Liver (tissue), 9 donors: ENCODE results near the gene ZDHHC18. TPM values are rescaled to one million over a fixed set of nuclear protein-coding genes. Genes with fewer than 3 reads are reported as not detected.

Source experiments
- DNase-seq: peaks from one replicate; pipeline ENCODE4 v3.0.0-alpha.2; 2017; ENCODE audit warnings: low spot score
- H3K27ac ChIP-seq, 2 donors: one replicate each; pipeline ENCODE4 v1.7.0; 2013; ENCODE audit warnings: inconsistent platforms in 2 of 2, low read length in 2 of 2, control low read depth in 1 of 2, low read depth in 1 of 2, mild to moderate bottlenecking in 1 of 2
- H3K27me3 ChIP-seq, 4 donors: one replicate each; pipeline versions ENCODE4 v1.6.1 to v1.7.0; 2013; ENCODE audit warnings: low read length in 3 of 4, inconsistent platforms in 1 of 4, mild to moderate bottlenecking in 1 of 4, moderate library complexity in 1 of 4; ENCODE audit not compliant: control insufficient read depth in 4 of 4, insufficient read depth in 4 of 4
- H3K36me3 ChIP-seq, 4 donors: one replicate each; pipeline versions ENCODE4 v1.6.1 to v1.7.0; 2013; ENCODE audit warnings: low read length in 3 of 4, mild to moderate bottlenecking in 3 of 4, low read depth in 1 of 4, moderate library complexity in 1 of 4; ENCODE audit not compliant: control insufficient read depth in 4 of 4, insufficient read depth in 3 of 4
- H3K4me1 ChIP-seq, 4 donors: one replicate each; pipeline versions ENCODE4 v1.6.1 to v1.7.0; 2013; ENCODE audit warnings: low read length in 3 of 4, mild to moderate bottlenecking in 3 of 4, moderate library complexity in 1 of 4; ENCODE audit not compliant: control insufficient read depth in 4 of 4, insufficient read depth in 4 of 4
- H3K4me3 ChIP-seq, 3 donors: one replicate each; pipeline versions ENCODE4 v1.6.1 to v1.7.0; 2013; ENCODE audit warnings: low read length in 3 of 3, control low read depth in 1 of 3, low read depth in 1 of 3, mild to moderate bottlenecking in 1 of 3
- H3K9ac ChIP-seq, 2 donors: one replicate each; pipeline ENCODE4 v1.7.0; 2013; ENCODE audit warnings: low read length in 2 of 2, mild to moderate bottlenecking in 2 of 2, moderate library complexity in 2 of 2, control low read depth in 1 of 2, low read depth in 1 of 2
- H3K9me3 ChIP-seq, 4 donors: one replicate each; pipeline versions ENCODE4 v1.6.1 to v1.7.0; 2013; ENCODE audit warnings: low read length in 3 of 4; ENCODE audit not compliant: control insufficient read depth in 4 of 4
- ATF3 ChIP-seq: IDR thresholded peaks from 2 replicates; pipeline ENCODE4 v1.6.1; 2016; ENCODE audit warnings: antibody characterized with exemption
- CTCF ChIP-seq: fragments of 150-350 bp; IDR thresholded peaks from 2 replicates; pipeline ENCODE4 v1.5.1; 2017; ENCODE audit warnings: improper control_type of control experiment, low read depth, low read length; ENCODE audit not compliant: missing input control
- EGR1 ChIP-seq, 2 donors: IDR thresholded peaks; 2 replicates each; pipeline ENCODE4 v1.6.1; 2016 to 2018; ENCODE audit warnings: antibody characterized with exemption in 2 of 2, low read depth in 2 of 2
- FOXA1 ChIP-seq: IDR thresholded peaks from 2 replicates; pipeline ENCODE4 v1.6.1; 2016; ENCODE audit warnings: antibody characterized with exemption
- GABPA ChIP-seq, 2 donors: IDR thresholded peaks in 1 of 2; conservative IDR thresholded peaks in 1 of 2; 2 replicates each; pipeline ENCODE4 v1.6.1; 2016; ENCODE audit warnings: antibody characterized with exemption in 2 of 2, mild to moderate bottlenecking in 1 of 2, moderate library complexity in 1 of 2
- HNF4G ChIP-seq: IDR thresholded peaks from 2 replicates; pipeline ENCODE4 v1.6.1; 2016; ENCODE audit warnings: antibody characterized with exemption
- JUND ChIP-seq, 2 donors: IDR thresholded peaks; 2 replicates each; pipeline ENCODE4 v1.6.1; 2016; ENCODE audit warnings: antibody characterized with exemption in 2 of 2
- MAX ChIP-seq: IDR thresholded peaks from 2 replicates; pipeline ENCODE4 v1.6.1; 2016; ENCODE audit warnings: antibody characterized with exemption
- NR2F2 ChIP-seq: IDR thresholded peaks from 2 replicates; pipeline ENCODE4 v1.6.1; 2016; ENCODE audit warnings: antibody characterized with exemption
- REST ChIP-seq: IDR thresholded peaks from 2 replicates; pipeline ENCODE4 v1.6.1; 2016; ENCODE audit warnings: antibody characterized with exemption, mild to moderate bottlenecking
- RXRA ChIP-seq, 2 donors: IDR thresholded peaks; 2 replicates each; pipeline ENCODE4 v1.6.1; 2017 to 2018; ENCODE audit warnings: antibody characterized with exemption in 2 of 2, mild to moderate bottlenecking in 1 of 2
- SP1 ChIP-seq: IDR thresholded peaks from 2 replicates; pipeline ENCODE4 v1.6.1; 2018; ENCODE audit warnings: antibody characterized with exemption, mild to moderate bottlenecking
- TAF1 ChIP-seq: conservative IDR thresholded peaks from 2 replicates; pipeline ENCODE4 v1.6.1; 2016; ENCODE audit warnings: antibody characterized with exemption, mild to moderate bottlenecking
- YY1 ChIP-seq: IDR thresholded peaks from 2 replicates; pipeline ENCODE4 v1.6.1; 2016; ENCODE audit warnings: antibody characterized with exemption, mild to moderate bottlenecking
- ZBTB33 ChIP-seq: IDR thresholded peaks from 2 replicates; pipeline ENCODE4 v1.6.1; 2016; ENCODE audit warnings: antibody characterized with exemption
- WGBS: extraction: QIAGEN DNeasy Blood & Tissue Kit; methylation state at CpG from one replicate; pipeline ENCODE4 v1.1.7; 2013; 5-methylcytosine and 5-hydroxymethylcytosine counted together
- polyA plus RNA-seq, 2 donors: library from polyadenylated mRNA; stranded (reverse) in 1 of 2; unstranded in 1 of 2; fragments of 200-250 nt in 1 of 2; fragments of >200 nt in 1 of 2; fragmentation: Nextera tagmentation in 1 of 2; extraction: Ambion mirVana in 1 of 2; gene quantifications; one replicate each; pipeline versions ENCODE4 v1.2.1 to v1.2.3, GENCODE V29; 2013 to 2015
- total RNA-seq, 2 donors: library from RNA; depleted of rRNA; stranded (reverse); fragments of >200 nt; gene quantifications; one replicate each; pipeline ENCODE4 v1.2.3, GENCODE V29; 2014
- donor health status: healthy.
- donor health status: healthy.
- donor health status: healthy.
- donor health status: healthy.
- donor health status: healthy.

The ZDHHC18 gene
- total and polyA plus RNA-seq, 4 donors, result 2.6 to 9.2 (median 7.9) TPM

GRCh38 chr1:26838474-26839338 lies 12.2 kb downstream of the ZDHHC18 start:
- no peak overlapping the region for H3K9ac ChIP-seq
- H3K4me1 ChIP-seq, result no peaks in the 10 kb centered on the region
- no peak overlapping the region for H3K27ac ChIP-seq
- TF ChIP-seq NR2F2 (no peak), RXRA (IDR thresholded peaks at IDR 0.05) (no peak), ATF3 (no peak), GABPA (IDR thresholded peaks at IDR 0.05 in 1 of 2, conservative IDR thresholded peaks at IDR 0.05 in 1 of 2) (no peak), YY1 (no peak), HNF4G (no peak), JUND (IDR thresholded peaks at IDR 0.05) (no peak), SP1 (no peak), REST (no peak), EGR1 (IDR thresholded peaks at IDR 0.05; ENCODE audit: low read depth in 2 of 2) (no peak), MAX (no peak)
- H3K36me3 ChIP-seq, result peaks cover 4 to 59% (median 33%) of the 10 kb centered on the region in 4 donors
- H3K27me3 ChIP-seq, result no peaks in the 10 kb centered on the region
- 78% methylated on average over 8 of the region's 8 CpGs for WGBS
- H3K4me3 ChIP-seq, result no peak overlapping the region
- H3K9me3 ChIP-seq, result no peaks in the 10 kb centered on the region
- DNase-seq, result no peak

GRCh38 chr1:26839339-26839722 lies 12.8 kb downstream of the ZDHHC18 start:
- TF ChIP-seq FOXA1 (no peak), TAF1 (no peak), ZBTB33 (no peak), MAX (no peak), YY1 (no peak), GABPA (IDR thresholded peaks at IDR 0.05 in 1 of 2, conservative IDR thresholded peaks at IDR 0.05 in 1 of 2) (no peak), CTCF (no peak)
- no peaks in the 10 kb centered on the region for H3K27me3 ChIP-seq
- DNase-seq, result no peak
- peaks cover 4 to 54% (median 29%) of the 10 kb centered on the region in 4 donors for H3K36me3 ChIP-seq
- no peak overlapping the region for H3K4me3 ChIP-seq
- no peak overlapping the region for H3K9ac ChIP-seq
- WGBS, result 95% methylated on average over 1 of the region's 1 CpG
- H3K27ac ChIP-seq, result no peak overlapping the region
- no peaks in the 10 kb centered on the region for H3K4me1 ChIP-seq
- no peaks in the 10 kb centered on the region for H3K9me3 ChIP-seq
